CD4-positive, CD25-positive, alpha-beta regulatory T cell (primary cell): Measurements from ENCODE around the gene LARP4B. TPM values are rescaled to one million over a fixed set of nuclear protein-coding genes. Genes with fewer than 3 reads are reported as not detected.

Source experiments
- ATAC-seq, 2 donors: fragments of 150-1000 bp; cut with Tn5 transposase; one replicate each; pipeline ENCODE4 v1.10.0; 2021; ENCODE audit warnings: low read depth in 2 of 2, moderate number of reproducible peaks in 2 of 2, moderate library complexity in 1 of 2
- DNase-seq, 3 donors: peaks; one replicate each; pipeline versions ENCODE4 v3.0.0 to v3.0.0-alpha.2; 2012 to 2022; ENCODE audit warnings: mixed read lengths in 1 of 3
- H3K27ac ChIP-seq: one replicate; pipeline ENCODE4 v1.7.0; 2013; ENCODE audit warnings: mild to moderate bottlenecking, low read length; ENCODE audit not compliant: insufficient read depth, poor library complexity, severe bottlenecking
- H3K27me3 ChIP-seq: one replicate; pipeline ENCODE4 v1.7.0; 2013; ENCODE audit warnings: low read length; ENCODE audit not compliant: control insufficient read depth, insufficient read depth
- H3K36me3 ChIP-seq: one replicate; pipeline ENCODE4 v1.7.0; 2013; ENCODE audit warnings: mild to moderate bottlenecking, low read length, moderate library complexity; ENCODE audit not compliant: control insufficient read depth, insufficient read depth
- H3K4me1 ChIP-seq: 2 replicates; pipeline ENCODE4 v1.7.0; 2013; ENCODE audit warnings: mild to moderate bottlenecking, low read length; ENCODE audit not compliant: insufficient read depth, control insufficient read depth, poor library complexity, severe bottlenecking
- H3K4me3 ChIP-seq: one replicate; pipeline ENCODE4 v1.7.0; 2013; ENCODE audit warnings: low read depth, mild to moderate bottlenecking, low read length, moderate library complexity
- H3K9me3 ChIP-seq, 2 experiments: 1 replicate in 1 of 2; 2 replicates in 1 of 2; pipeline ENCODE4 v1.7.0; 2013; ENCODE audit warnings: low read length in 2 of 2, mild to moderate bottlenecking in 1 of 2, moderate library complexity in 1 of 2; ENCODE audit not compliant: control insufficient read depth in 2 of 2
- H3K27ac Mint-ChIP-seq, 3 donors: one replicate each; pipeline ENCODE4 v1.8.0; 2020 to 2022; ENCODE audit warnings: mild to moderate bottlenecking in 3 of 3, mixed read lengths in 3 of 3, moderate library complexity in 2 of 3
- H3K27me3 Mint-ChIP-seq: one replicate; pipeline ENCODE4 v1.8.0; 2022; ENCODE audit warnings: mild to moderate bottlenecking, mixed read lengths
- H3K36me3 Mint-ChIP-seq: one replicate; pipeline ENCODE4 v1.8.0; 2020; ENCODE audit warnings: mixed read lengths
- H3K4me1 Mint-ChIP-seq, 4 donors: one replicate each; pipeline ENCODE4 v1.8.0; 2020 to 2022; ENCODE audit warnings: mixed read lengths in 4 of 4, mild to moderate bottlenecking in 1 of 4
- H3K4me3 Mint-ChIP-seq, 4 donors: one replicate each; pipeline ENCODE4 v1.8.0; 2020 to 2022; ENCODE audit warnings: mild to moderate bottlenecking in 4 of 4, mixed read lengths in 4 of 4, moderate library complexity in 3 of 4
- H3K9me3 Mint-ChIP-seq, 7 donors: one replicate each; pipeline ENCODE4 v1.8.0; 2020 to 2022; ENCODE audit warnings: mixed read lengths in 7 of 7, mild to moderate bottlenecking in 3 of 7, moderate library complexity in 2 of 7
- polyA plus RNA-seq, 4 donors: library from polyadenylated mRNA; unstranded; fragments of 300-500 nt; fragmentation: Illumina TruSeq; gene quantifications; one replicate each; pipeline ENCODE4 v1.2.3, GENCODE V29; 2021
- total RNA-seq: library from RNA; stranded (reverse); gene quantifications from one replicate; pipeline ENCODE4 v1.2.3, GENCODE V29; 2022

LARP4B gene
- total and polyA plus RNA-seq, 5 donors from 2014 or later: 20.5 to 82.0 (median 30.3) TPM

- no peaks in the 10 kb centered on the region for H3K4me1 ChIP-seq
- H3K27ac ChIP-seq: no peak overlapping the region
- H3K27me3 ChIP-seq: no peaks in the 10 kb centered on the region
- H3K36me3 ChIP-seq: peaks cover 91% of the 10 kb centered on the region
- H3K4me3 ChIP-seq: no peak overlapping the region
- no peak overlapping the region for H3K27ac Mint-ChIP-seq
- H3K4me3 Mint-ChIP-seq: no peak overlapping the region
- H3K9me3 ChIP-seq: no peaks in the 10 kb centered on the region
- ATAC-seq (no peak), DNase-seq (no peak)
- H3K27me3 Mint-ChIP-seq: no peaks in the 10 kb centered on the region
- H3K9me3 Mint-ChIP-seq: no peaks in the 10 kb centered on the region
- H3K36me3 Mint-ChIP-seq: peaks cover 55% of the 10 kb centered on the region
- H3K4me1 Mint-ChIP-seq: peaks cover 0 to 2% (median under 1%) of the 10 kb centered on the region in 4 donors
Observed at GRCh38 chr10:814536-815302, 116.8 kb downstream of the LARP4B start.

GRCh38 chr10:813286-813685, 118.2 kb downstream of the LARP4B start:
- H3K27ac Mint-ChIP-seq: no peak overlapping the region
- no peak for ATAC-seq
- no peak overlapping the region for H3K4me3 Mint-ChIP-seq

GRCh38 chr10:812787-813186, 118.7 kb downstream of the LARP4B start:
- Mint-ChIP-seq H3K4me1 (no peaks in the 10 kb centered on the region), H3K27me3 (no peaks in the 10 kb centered on the region), H3K4me3 (no peak overlapping the region), H3K27ac (no peak overlapping the region), H3K36me3 (peaks cover 64% of the 10 kb centered on the region), H3K9me3 (no peaks in the 10 kb centered on the region)
- no peak for ATAC-seq
- Histone ChIP-seq H3K4me1 (no peaks in the 10 kb centered on the region), H3K36me3 (peaks cover 92% of the 10 kb centered on the region), H3K9me3 (no peaks in the 10 kb centered on the region), H3K27me3 (no peaks in the 10 kb centered on the region), H3K27ac (no peak overlapping the region), H3K4me3 (no peak overlapping the region)
- no peak for DNase-seq

More at GRCh38 chr10:813286-813685, 118.2 kb downstream of the LARP4B start:
- Mint-ChIP-seq H3K9me3 (no peaks in the 10 kb centered on the region), H3K36me3 (peaks cover 59% of the 10 kb centered on the region), H3K4me1 (no peaks in the 10 kb centered on the region), H3K27me3 (no peaks in the 10 kb centered on the region)
- peaks cover 91% of the 10 kb centered on the region for H3K36me3 ChIP-seq
- no peak overlapping the region for H3K27ac ChIP-seq
- no peaks in the 10 kb centered on the region for H3K9me3 ChIP-seq
- H3K4me1 ChIP-seq: no peaks in the 10 kb centered on the region
- no peak overlapping the region for H3K4me3 ChIP-seq
- no peak for DNase-seq
- no peaks in the 10 kb centered on the region for H3K27me3 ChIP-seq

GRCh38 chr10:811379-812175, 119.9 kb downstream of the LARP4B start:
- ATAC-seq: no peak
- H3K4me1 Mint-ChIP-seq: peaks cover 0 to 3% (median 0%) of the 10 kb centered on the region in 4 donors
- H3K27ac ChIP-seq: no peak overlapping the region
- no peaks in the 10 kb centered on the region for H3K4me1 ChIP-seq
- H3K27me3 ChIP-seq: no peaks in the 10 kb centered on the region
- no peak overlapping the region for H3K4me3 ChIP-seq
- no peak overlapping the region for H3K4me3 Mint-ChIP-seq
- peak overlapping the region in 1 of 3 donors; percentile 29 for H3K27ac Mint-ChIP-seq
- no peak for DNase-seq
- peaks cover 92% of the 10 kb centered on the region for H3K36me3 ChIP-seq
- peaks cover 62% of the 10 kb centered on the region for H3K36me3 Mint-ChIP-seq
- no peaks in the 10 kb centered on the region for H3K27me3 Mint-ChIP-seq
- no peaks in the 10 kb centered on the region for H3K9me3 ChIP-seq
- peaks cover 0 to 1% (median 0%) of the 10 kb centered on the region in 7 donors for H3K9me3 Mint-ChIP-seq

- no peak overlapping the region for H3K27ac Mint-ChIP-seq
- ATAC-seq: no peak
- no peak overlapping the region for H3K4me3 ChIP-seq
- H3K27me3 ChIP-seq: no peaks in the 10 kb centered on the region
- peaks cover 60% of the 10 kb centered on the region for H3K36me3 Mint-ChIP-seq
- H3K4me3 Mint-ChIP-seq: no peak overlapping the region
- H3K4me1 Mint-ChIP-seq: peaks cover 0 to 6% (median 0%) of the 10 kb centered on the region in 4 donors
- no peaks in the 10 kb centered on the region for H3K9me3 ChIP-seq
- peaks cover 0 to 2% (median 0%) of the 10 kb centered on the region in 7 donors for H3K9me3 Mint-ChIP-seq
- H3K27ac ChIP-seq: no peak overlapping the region
- no peaks in the 10 kb centered on the region for H3K4me1 ChIP-seq
- peaks cover 84% of the 10 kb centered on the region for H3K36me3 ChIP-seq
- peak in 1 of 3 donors; percentile 12 for DNase-seq
- H3K27me3 Mint-ChIP-seq: no peaks in the 10 kb centered on the region
Observed at GRCh38 chr10:810351-810846, 121.1 kb downstream of the LARP4B start.

GRCh38 chr10:809671-810350, 121.7 kb downstream of the LARP4B start:
- peaks cover 0 to 2% (median 0%) of the 10 kb centered on the region in 7 donors for H3K9me3 Mint-ChIP-seq
- H3K27me3 Mint-ChIP-seq: no peaks in the 10 kb centered on the region
- Histone ChIP-seq H3K4me1 (no peaks in the 10 kb centered on the region), H3K4me3 (no peak overlapping the region), H3K27me3 (no peaks in the 10 kb centered on the region), H3K27ac (no peak overlapping the region), H3K36me3 (peaks cover 78% of the 10 kb centered on the region), H3K9me3 (no peaks in the 10 kb centered on the region)
- ATAC-seq (no peak), DNase-seq (no peak)
- peaks cover 54% of the 10 kb centered on the region for H3K36me3 Mint-ChIP-seq
- no peak overlapping the region for H3K4me3 Mint-ChIP-seq
- H3K4me1 Mint-ChIP-seq: peaks cover 0 to 7% (median 0%) of the 10 kb centered on the region in 4 donors
- H3K27ac Mint-ChIP-seq: no peak overlapping the region

- no peak for DNase-seq
- H3K4me1 Mint-ChIP-seq: peaks cover 0 to 11% (median 3%) of the 10 kb centered on the region in 4 donors
- H3K27ac Mint-ChIP-seq: no peak overlapping the region
- no peak for ATAC-seq
- peaks cover 0 to 2% (median 0%) of the 10 kb centered on the region in 7 donors for H3K9me3 Mint-ChIP-seq
- Histone ChIP-seq H3K27ac (no peak overlapping the region), H3K4me1 (no peaks in the 10 kb centered on the region), H3K27me3 (no peaks in the 10 kb centered on the region), H3K4me3 (no peak overlapping the region), H3K9me3 (no peaks in the 10 kb centered on the region), H3K36me3 (peaks cover 65% of the 10 kb centered on the region)
- peaks cover 41% of the 10 kb centered on the region for H3K36me3 Mint-ChIP-seq
- H3K27me3 Mint-ChIP-seq: no peaks in the 10 kb centered on the region
- no peak overlapping the region for H3K4me3 Mint-ChIP-seq
Observed at GRCh38 chr10:807958-808353, 123.5 kb downstream of the LARP4B start.
